HG03354 (cell line): ENCODE results near the gene KDM4D.
"Not testable (repeated sequence)": the region's sequence is repeated elsewhere in the genome, so short reads cannot be mapped to it uniquely, and the experiment has no call there.

Source experiments
- ATAC-seq: cut with Tn5 transposase; IDR thresholded peaks from one replicate; pipeline ENCODE4 v1.9.1; 2021; ENCODE audit warnings: mild to moderate bottlenecking; ENCODE audit not compliant: unreplicated experiment, poor library complexity, severe bottlenecking

Gene KDM4D

DNA sequence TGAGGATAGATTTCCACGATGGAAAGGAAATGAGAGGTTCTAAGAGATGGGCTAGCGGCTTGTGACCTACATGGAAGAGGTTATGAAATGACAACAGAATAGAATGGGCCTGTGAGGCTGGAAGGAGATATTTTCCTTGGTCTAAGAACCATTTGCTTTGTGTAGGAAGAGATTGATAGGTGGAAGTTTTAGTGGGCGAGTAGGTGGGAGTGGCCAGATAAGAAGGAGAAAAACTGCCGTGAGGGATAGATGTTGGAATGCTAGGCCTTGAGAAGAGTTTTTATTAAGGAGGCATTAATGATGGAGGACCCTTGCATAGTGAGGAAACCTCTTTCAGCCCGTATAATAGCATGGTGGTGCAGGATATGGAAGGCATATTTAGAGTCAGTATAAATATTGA lies 48.0 kb downstream of the KDM4D start:
- not testable (repeated sequence) for ATAC-seq

DNA sequence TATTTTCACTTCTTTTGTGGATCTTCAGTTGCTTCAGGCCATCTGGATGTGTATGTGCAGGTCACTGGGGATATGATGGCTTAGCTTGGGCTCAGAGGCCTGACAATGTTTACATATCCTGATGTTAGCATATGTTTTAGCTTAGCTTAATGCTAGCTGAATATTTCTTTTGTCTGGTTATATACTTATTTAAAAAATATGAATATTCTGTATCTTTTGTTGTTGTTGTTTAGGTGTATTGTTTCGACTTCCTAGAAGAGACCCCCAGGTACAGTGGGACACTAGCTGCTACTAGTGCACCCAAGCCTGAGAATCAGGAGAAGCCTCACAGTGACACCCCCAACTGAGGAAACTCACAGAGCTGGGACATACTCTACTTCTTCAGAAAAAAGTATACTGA lies 51.4 kb downstream of the KDM4D start, which contains the start of gene KDM4E:
KDM4E (plus strand) TSS at position 301 of the 400 bp plus-strand sequence. CDS start 300 bp downstream, outside the sequence.
- no peak for ATAC-seq

GRCh38 chr11:95025594-95025993 lies 52.1 kb downstream of the KDM4D start:
- ATAC-seq = not testable (repeated sequence)

GRCh38 chr11:95028357-95028756 lies 54.8 kb downstream of the KDM4D start:
- no peak for ATAC-seq

DNA sequence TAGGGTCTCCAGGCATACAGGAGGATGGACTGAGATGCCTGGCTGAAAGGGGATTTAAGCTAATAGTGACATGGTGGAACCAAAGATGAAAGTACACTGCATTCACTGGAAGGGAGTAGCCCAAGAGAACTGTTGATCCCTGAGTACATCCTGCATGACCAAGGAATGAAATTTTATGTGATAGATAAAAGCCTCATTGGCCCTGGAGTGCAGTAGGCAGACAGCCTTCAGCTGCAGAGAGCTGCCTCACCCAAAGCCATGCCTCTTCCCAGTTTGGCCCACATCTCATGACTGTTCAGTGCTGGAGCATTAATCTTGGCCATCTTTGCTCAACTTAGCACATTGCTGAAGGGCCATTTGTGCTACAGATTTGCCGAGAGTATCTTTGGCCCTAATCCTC lies 59.5 kb downstream of the KDM4D start:
- no peak for ATAC-seq

GRCh38 chr11:95035316-95035715 lies 61.8 kb downstream of the KDM4D start:
- ATAC-seq = no peak

GRCh38 chr11:95037356-95038035 lies 64.0 kb downstream of the KDM4D start:
- not testable (repeated sequence) for ATAC-seq

- no peak for ATAC-seq
Measured at GRCh38 chr11:95042239-95042638, 68.7 kb downstream of the KDM4D start.

- ATAC-seq = no peak
Measured at GRCh38 chr11:95042906-95043305, 69.4 kb downstream of the KDM4D start.

DNA sequence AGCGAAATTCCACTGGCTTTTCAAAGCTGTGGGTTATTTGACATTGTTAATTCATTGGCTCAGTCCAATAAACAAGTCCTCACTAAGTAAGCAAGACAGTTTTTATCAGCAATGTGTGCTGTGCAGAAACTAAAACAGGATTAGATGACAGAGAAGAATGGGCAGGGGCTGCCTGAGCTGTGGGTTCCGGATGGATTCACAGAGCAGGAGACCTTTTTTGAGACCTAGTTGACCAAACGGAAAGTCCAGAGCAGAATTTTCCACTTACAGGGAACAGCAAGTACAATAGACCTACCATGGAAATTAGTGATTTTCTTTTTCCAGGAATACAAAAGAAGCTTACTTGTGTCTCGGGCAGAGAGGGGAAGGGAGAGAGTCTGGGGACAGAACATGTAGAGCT lies 70.5 kb downstream of the KDM4D start:
- ATAC-seq = no peak

DNA sequence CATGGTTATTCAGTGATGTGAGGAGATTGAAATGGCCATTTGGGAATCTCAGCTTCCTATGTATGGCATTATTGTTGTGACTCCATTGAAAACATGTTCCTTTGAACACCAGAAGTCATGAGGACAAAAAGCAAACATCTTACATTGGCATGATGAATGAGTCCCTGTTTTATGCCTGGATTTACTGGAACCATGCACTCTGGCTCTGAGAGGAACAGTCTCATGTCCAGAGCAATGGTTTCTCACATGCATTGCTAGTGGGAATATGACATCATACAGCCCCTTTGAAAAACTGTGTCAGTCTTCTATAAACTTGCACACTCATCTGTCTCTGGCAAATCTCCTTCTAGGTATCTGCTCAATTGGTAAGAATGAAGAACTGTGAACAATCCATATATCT lies 72.3 kb downstream of the KDM4D start:
- no peak for ATAC-seq
